H1 (cell line): ENCODE data around the gene DCUN1D2.

Experiments
- CEBPB ChIP-seq: IDR thresholded peaks from 2 replicates; pipeline ENCODE4 v1.6.1; 2012; ENCODE audit warnings: low read depth, low read length
- CTCF ChIP-seq, 3 experiments: IDR thresholded peaks; 1 replicate in 2 of 3; 2 replicates in 1 of 3; pipeline versions ENCODE4 v1.5.1 to v1.6.1; 2011; ENCODE audit warnings: low read length in 3 of 3, mild to moderate bottlenecking in 3 of 3, inconsistent platforms in 2 of 3, low read depth in 1 of 3, moderate library complexity in 1 of 3; ENCODE audit not compliant: insufficient read depth in 1 of 3; ENCODE audit errors: control extremely low read depth in 1 of 3
- EGR1 ChIP-seq: IDR thresholded peaks from 2 replicates; pipeline ENCODE4 v1.6.1; 2011; ENCODE audit warnings: low read depth, low read length, borderline replicate concordance
- POLR2A ChIP-seq, 2 experiments: IDR thresholded peaks; 1 replicate in 1 of 2; 2 replicates in 1 of 2; pipeline ENCODE4 v1.6.1; 2011; ENCODE audit warnings: low read depth in 2 of 2, low read length in 2 of 2, mild to moderate bottlenecking in 2 of 2; ENCODE audit errors: control extremely low read depth in 1 of 2
- SP1 ChIP-seq: IDR thresholded peaks from 2 replicates; pipeline ENCODE4 v1.6.1; 2011; ENCODE audit warnings: low read depth, low read length
- TAF1 ChIP-seq: IDR thresholded peaks from 2 replicates; pipeline ENCODE4 v1.6.1; 2011; ENCODE audit warnings: mild to moderate bottlenecking, low read depth, low read length

DNA sequence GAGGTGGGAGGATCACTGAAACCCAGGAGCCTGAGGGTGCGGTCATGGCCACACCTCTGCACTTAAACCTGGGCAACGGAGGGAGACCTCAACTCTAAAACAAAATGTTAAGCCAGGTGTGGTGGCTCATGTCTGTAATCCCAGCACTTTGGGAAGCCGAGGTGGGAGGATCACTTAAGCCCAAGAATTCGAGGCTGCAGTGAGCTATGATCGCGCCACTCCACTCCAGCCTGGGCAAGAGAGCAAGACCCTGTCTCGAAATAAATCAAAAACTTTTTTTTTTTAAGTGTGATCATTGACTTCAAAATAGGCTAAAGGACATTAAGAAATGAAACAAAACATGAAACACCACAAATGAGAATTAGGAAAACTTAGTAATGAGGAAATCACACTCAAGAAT lies 20.9 kb downstream of the DCUN1D2 start:
- TF ChIP-seq EGR1 (no peak), POLR2A (IDR thresholded peaks at IDR 0.05; ENCODE audit: control extremely low read depth in 1 of 2, low read depth in 2 of 2, low read length in 2 of 2) (no peak), CTCF (IDR thresholded peaks at IDR 0.05; ENCODE audit: control extremely low read depth in 1 of 3, insufficient read depth in 1 of 3, low read depth in 1 of 3, low read length in 3 of 3) (no peak), TAF1 (no peak), CEBPB (no peak), SP1 (no peak)
